ENCODE results near the gene TNFRSF8. TPM values are rescaled to one million over a fixed set of nuclear protein-coding genes. Genes with fewer than 3 reads are reported as not detected.

TNFRSF8 gene
- polyA plus RNA-seq, 1 donor (not counting 4 experiments of a cell fraction or from before 2014, with no cell fraction given), result 0.03 TPM

GRCh38 chr1:12180903-12181302, 117.8 kb downstream of the TNFRSF8 start:
- Histone ChIP-seq H3K4me3 (ENCODE audit: control insufficient read depth in 2 of 3, extremely low read depth in 1 of 3, insufficient read depth in 2 of 3, low read depth in 1 of 3, low read length in 3 of 3) (no peak overlapping the region), H3K4me1 (ENCODE audit: control insufficient read depth, extremely low read depth, insufficient read depth, low read length) (no peaks in the 10 kb centered on the region), H3K9me1 (ENCODE audit: control insufficient read depth, extremely low read depth, insufficient read depth, low read length) (no peaks in the 10 kb centered on the region), H3K9ac (ENCODE audit: control insufficient read depth, extremely low read depth, insufficient read depth, low read length) (no peak overlapping the region), H4K20me1 (ENCODE audit: control insufficient read depth, extremely low read depth, insufficient read depth, low read length) (no peaks in the 10 kb centered on the region), H3K79me2 (ENCODE audit: control insufficient read depth, insufficient read depth, low read length) (no peaks in the 10 kb centered on the region), H3K36me3 (ENCODE audit: control insufficient read depth in 2 of 2, extremely low read depth in 1 of 2, insufficient read depth in 2 of 2, low read length in 2 of 2) (no peaks in the 10 kb centered on the region), H3K27me3 (ENCODE audit: control insufficient read depth, extremely low read depth, insufficient read depth, low read length) (peaks cover 24% of the 10 kb centered on the region), H3K4me2 (ENCODE audit: control insufficient read depth, extremely low read depth, insufficient read depth, low read depth, low read length) (no peak overlapping the region), H3K9me3 (ENCODE audit: control insufficient read depth, low read depth, low read length) (no peaks in the 10 kb centered on the region), H2AFZ (ENCODE audit: control insufficient read depth, low read length) (no peak overlapping the region), H3K27ac (ENCODE audit: control insufficient read depth, insufficient read depth, low read length) (no peak overlapping the region)
- no peak for DNase-seq (ENCODE audit: low read depth, low spot score)
- no peak for FAIRE-seq
- dilution Hi-C loops (cut with MboI; ENCODE audit: extremely low pct_ligation_motif_present, low sequenced_read_pairs), result no loop called here
- TF ChIP-seq CTCF (optimal IDR thresholded peaks at IDR 0.05 in 1 of 3, IDR thresholded peaks at IDR 0.05 in 1 of 3, conservative IDR thresholded peaks at IDR 0.05 in 1 of 3; ENCODE audit: extremely low read depth in 1 of 3, insufficient read depth in 2 of 3, low read length in 3 of 3) (no peak), EZH2 (IDR thresholded peaks at IDR 0.05; ENCODE audit: low read length) (no peak)

GRCh38 chr1:12181568-12181967, 118.5 kb downstream of the TNFRSF8 start:
- Histone ChIP-seq H3K9me1 (ENCODE audit: control insufficient read depth, extremely low read depth, insufficient read depth, low read length) (no peaks in the 10 kb centered on the region), H3K9ac (ENCODE audit: control insufficient read depth, extremely low read depth, insufficient read depth, low read length) (no peak overlapping the region), H2AFZ (ENCODE audit: control insufficient read depth, low read length) (no peak overlapping the region), H3K79me2 (ENCODE audit: control insufficient read depth, insufficient read depth, low read length) (no peaks in the 10 kb centered on the region), H3K4me1 (ENCODE audit: control insufficient read depth, extremely low read depth, insufficient read depth, low read length) (no peaks in the 10 kb centered on the region), H3K27me3 (ENCODE audit: control insufficient read depth, extremely low read depth, insufficient read depth, low read length) (peaks cover 24% of the 10 kb centered on the region), H3K4me2 (ENCODE audit: control insufficient read depth, extremely low read depth, insufficient read depth, low read depth, low read length) (no peak overlapping the region), H4K20me1 (ENCODE audit: control insufficient read depth, extremely low read depth, insufficient read depth, low read length) (no peaks in the 10 kb centered on the region), H3K9me3 (ENCODE audit: control insufficient read depth, low read depth, low read length) (no peaks in the 10 kb centered on the region), H3K36me3 (ENCODE audit: control insufficient read depth in 2 of 2, extremely low read depth in 1 of 2, insufficient read depth in 2 of 2, low read length in 2 of 2) (no peaks in the 10 kb centered on the region), H3K4me3 (ENCODE audit: control insufficient read depth in 2 of 3, extremely low read depth in 1 of 3, insufficient read depth in 2 of 3, low read depth in 1 of 3, low read length in 3 of 3) (no peak overlapping the region), H3K27ac (ENCODE audit: control insufficient read depth, insufficient read depth, low read length) (no peak overlapping the region)
- FAIRE-seq (no peak), DNase-seq (ENCODE audit: low read depth, low spot score) (no peak)
- dilution Hi-C loops (cut with MboI; ENCODE audit: extremely low pct_ligation_motif_present, low sequenced_read_pairs), result no loop called here
- TF ChIP-seq CTCF (optimal IDR thresholded peaks at IDR 0.05 in 1 of 3, IDR thresholded peaks at IDR 0.05 in 1 of 3, conservative IDR thresholded peaks at IDR 0.05 in 1 of 3; ENCODE audit: extremely low read depth in 1 of 3, insufficient read depth in 2 of 3, low read length in 3 of 3) (no peak), EZH2 (IDR thresholded peaks at IDR 0.05; ENCODE audit: low read length) (no peak)

Data from keratinocyte (primary cell).